ENCODE results near the gene TXNDC12. TPM values are rescaled to one million over a fixed set of nuclear protein-coding genes. Genes with fewer than 3 reads are reported as not detected.
"Not testable (repeated sequence)": the region's sequence is repeated elsewhere in the genome, so short reads cannot be mapped to it uniquely, and the experiment has no call there.

Gene TXNDC12
- 70.1 and 83.6 TPM in 2 replicates for total RNA-seq
- long read RNA-seq, transcript TXNDC12-201 (7 exons, 2,396 nt) = major isoform, 393 of 402 reads
- long read RNA-seq, partial matches to known transcripts = 2 of 402 reads
- long read RNA-seq, other reads (novel, unspliced or antisense) = 5 of 402 reads

- TF ChIP-seq, protein P1, sequence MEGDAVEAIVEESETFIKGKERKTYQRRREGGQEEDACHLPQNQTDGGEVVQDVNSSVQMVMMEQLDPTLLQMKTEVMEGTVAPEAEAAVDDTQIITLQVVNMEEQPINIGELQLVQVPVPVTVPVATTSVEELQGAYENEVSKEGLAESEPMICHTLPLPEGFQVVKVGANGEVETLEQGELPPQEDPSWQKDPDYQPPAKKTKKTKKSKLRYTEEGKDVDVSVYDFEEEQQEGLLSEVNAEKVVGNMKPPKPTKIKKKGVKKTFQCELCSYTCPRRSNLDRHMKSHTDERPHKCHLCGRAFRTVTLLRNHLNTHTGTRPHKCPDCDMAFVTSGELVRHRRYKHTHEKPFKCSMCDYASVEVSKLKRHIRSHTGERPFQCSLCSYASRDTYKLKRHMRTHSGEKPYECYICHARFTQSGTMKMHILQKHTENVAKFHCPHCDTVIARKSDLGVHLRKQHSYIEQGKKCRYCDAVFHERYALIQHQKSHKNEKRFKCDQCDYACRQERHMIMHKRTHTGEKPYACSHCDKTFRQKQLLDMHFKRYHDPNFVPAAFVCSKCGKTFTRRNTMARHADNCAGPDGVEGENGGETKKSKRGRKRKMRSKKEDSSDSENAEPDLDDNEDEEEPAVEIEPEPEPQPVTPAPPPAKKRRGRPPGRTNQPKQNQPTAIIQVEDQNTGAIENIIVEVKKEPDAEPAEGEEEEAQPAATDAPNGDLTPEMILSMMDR (IDR thresholded peaks at IDR 0.05; ENCODE audit: unreplicated experiment) = no peak
- no peaks in the 10 kb centered on the region for H3K9me3 Mint-ChIP-seq (ENCODE audit: low read depth)
- peak within 1 kb of the TSS; percentile 99 for H3K27ac Mint-ChIP-seq
Measured at GRCh38 chr1:52055066-52055865, at the start of gene TXNDC12. Gene TXNDC12, minus strand, starts transcription at chr1:52055191. Its CDS starts 95 bp downstream, at chr1:52055096.

GRCh38 chr1:52102336-52103013 is 47.5 kb upstream of the TXNDC12 start:
- no peaks in the 10 kb centered on the region for H3K36me3 Mint-ChIP-seq (ENCODE audit: insufficient read depth)
- H3K4me3 Mint-ChIP-seq (ENCODE audit: low read depth) = no peak overlapping the region
- H3K27ac Mint-ChIP-seq = no peak overlapping the region
- no peak for DNase-seq (ENCODE audit: low spot score, unreplicated experiment)
- H3K9me3 Mint-ChIP-seq (ENCODE audit: low read depth) = no peaks in the 10 kb centered on the region
- H3K27me3 Mint-ChIP-seq = peaks cover 6% of the 10 kb centered on the region
- TF ChIP-seq, protein P1 (IDR thresholded peaks at IDR 0.05; ENCODE audit: unreplicated experiment) = no peak
- peaks cover 9% of the 10 kb centered on the region for H3K4me1 Mint-ChIP-seq (ENCODE audit: low read depth)

More at GRCh38 chr1:52055066-52055865, at the start of gene TXNDC12:
- peaks cover 9% of the 10 kb centered on the region for H3K36me3 Mint-ChIP-seq (ENCODE audit: insufficient read depth)
- peaks cover 30% of the 10 kb centered on the region for H3K4me1 Mint-ChIP-seq (ENCODE audit: low read depth)
- no peaks in the 10 kb centered on the region for H3K27me3 Mint-ChIP-seq
- DNase-seq (ENCODE audit: low spot score, unreplicated experiment) = peak; percentile 64
- H3K4me3 Mint-ChIP-seq (ENCODE audit: low read depth) = peak within 1 kb of the TSS; percentile 97

DNA sequence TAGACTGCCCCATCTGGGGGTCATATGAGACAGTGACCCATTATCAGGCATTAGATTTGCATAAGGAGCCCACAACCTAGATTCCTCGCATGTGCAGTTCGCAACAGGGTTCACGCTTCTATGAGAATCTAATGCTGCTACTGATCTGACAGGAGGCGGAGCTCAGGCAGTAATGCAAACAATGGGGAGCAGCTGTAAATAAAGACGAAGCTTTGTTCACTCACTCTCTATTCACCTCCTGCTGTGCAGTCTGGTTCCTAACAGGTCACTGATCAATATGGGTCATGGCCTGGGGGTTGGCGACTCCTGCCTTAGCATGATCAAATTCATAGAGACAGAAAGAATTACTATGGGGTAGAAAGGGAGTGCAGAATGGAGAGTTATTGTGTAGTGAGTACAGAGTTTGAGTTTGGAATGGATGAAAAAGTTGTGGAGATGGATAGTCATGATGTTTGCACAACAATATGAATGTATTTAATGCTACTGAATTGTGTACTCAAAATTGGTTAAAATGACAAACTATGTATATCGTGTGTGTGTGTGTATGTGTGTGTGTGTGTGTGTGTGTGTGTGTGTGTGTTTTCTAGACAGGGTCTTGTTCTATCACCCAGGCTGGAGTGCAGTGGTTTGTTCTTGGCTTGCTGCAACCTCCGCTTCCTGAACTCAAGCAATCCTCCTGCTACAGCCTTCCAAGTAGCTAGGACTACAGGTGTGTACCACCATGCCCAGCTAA is 43.3 kb upstream of the TXNDC12 start:
- H3K27ac Mint-ChIP-seq = peak overlapping the region; percentile 71
- H3K9me3 Mint-ChIP-seq (ENCODE audit: low read depth) = no peaks in the 10 kb centered on the region
- TF ChIP-seq, protein P1 (IDR thresholded peaks at IDR 0.05; ENCODE audit: unreplicated experiment) = no peak
- H3K4me1 Mint-ChIP-seq (ENCODE audit: low read depth) = peaks cover 13% of the 10 kb centered on the region
- DNase-seq (ENCODE audit: low spot score, unreplicated experiment) = peak; percentile 21
- H3K4me3 Mint-ChIP-seq (ENCODE audit: low read depth) = peak overlapping the region; percentile 4
- H3K27me3 Mint-ChIP-seq = peaks cover 6% of the 10 kb centered on the region
- H3K36me3 Mint-ChIP-seq (ENCODE audit: insufficient read depth) = peaks cover 1% of the 10 kb centered on the region

- TF ChIP-seq, protein P1 (IDR thresholded peaks at IDR 0.05; ENCODE audit: unreplicated experiment) = no peak
- Mint-ChIP-seq H3K36me3 (ENCODE audit: insufficient read depth) (peaks cover 8% of the 10 kb centered on the region), H3K9me3 (ENCODE audit: low read depth) (no peaks in the 10 kb centered on the region), H3K4me3 (ENCODE audit: low read depth) (no peak overlapping the region), H3K4me1 (ENCODE audit: low read depth) (peaks cover 13% of the 10 kb centered on the region), H3K27me3 (no peaks in the 10 kb centered on the region), H3K27ac (peak overlapping the region; percentile 20)
- DNase-seq (ENCODE audit: low spot score, unreplicated experiment) = no peak
Measured at GRCh38 chr1:52096216-52096615, 41.2 kb upstream of the TXNDC12 start.

GRCh38 chr1:52094300-52094699 is 39.3 kb upstream of the TXNDC12 start:
- peaks cover 19% of the 10 kb centered on the region for H3K36me3 Mint-ChIP-seq (ENCODE audit: insufficient read depth)
- DNase-seq (ENCODE audit: low spot score, unreplicated experiment); H3K9me3 Mint-ChIP-seq (ENCODE audit: low read depth); H3K27me3 Mint-ChIP-seq; H3K27ac Mint-ChIP-seq; H3K4me3 Mint-ChIP-seq (ENCODE audit: low read depth): not testable (repeated sequence)
- peaks cover 13% of the 10 kb centered on the region for H3K4me1 Mint-ChIP-seq (ENCODE audit: low read depth)

- not testable (repeated sequence) for H3K27me3 Mint-ChIP-seq; H3K9me3 Mint-ChIP-seq (ENCODE audit: low read depth); H3K27ac Mint-ChIP-seq; H3K4me1 Mint-ChIP-seq (ENCODE audit: low read depth); DNase-seq (ENCODE audit: low spot score, unreplicated experiment); H3K4me3 Mint-ChIP-seq (ENCODE audit: low read depth)
- H3K36me3 Mint-ChIP-seq (ENCODE audit: insufficient read depth) = peaks cover 31% of the 10 kb centered on the region
Measured at GRCh38 chr1:52087892-52088291, 32.9 kb upstream of the TXNDC12 start.
